Epithelial cell of proximal tubule (primary cell): Measurements from ENCODE around the gene ATP6V0B. TPM values are rescaled to one million over a fixed set of nuclear protein-coding genes. Genes with fewer than 3 reads are reported as not detected.

ENCODE experiments used
- DNase-seq: peaks from one replicate; pipeline ENCODE4 v3.0.0-alpha.2; 2011; ENCODE audit warnings: low read depth
- H3K4me3 ChIP-seq: 2 replicates; pipeline ENCODE4 v1.5.1; 2011; ENCODE audit warnings: low read depth, mild to moderate bottlenecking, low read length
- total RNA-seq: library from RNA; depleted of rRNA; stranded (reverse); fragments of >200 nt; gene quantifications from 2 replicates; pipeline ENCODE4 v1.2.3, GENCODE V29; 2015
- TF ChIP-seq, protein P1 (sequence below): conservative IDR thresholded peaks from 2 replicates; pipeline ENCODE4 v1.5.1; 2012; ENCODE audit warnings: low read depth, mild to moderate bottlenecking, low read length

Gene ATP6V0B
- total RNA-seq, 1 donor from 2014 or later: 139 TPM

- TF ChIP-seq, protein P1, sequence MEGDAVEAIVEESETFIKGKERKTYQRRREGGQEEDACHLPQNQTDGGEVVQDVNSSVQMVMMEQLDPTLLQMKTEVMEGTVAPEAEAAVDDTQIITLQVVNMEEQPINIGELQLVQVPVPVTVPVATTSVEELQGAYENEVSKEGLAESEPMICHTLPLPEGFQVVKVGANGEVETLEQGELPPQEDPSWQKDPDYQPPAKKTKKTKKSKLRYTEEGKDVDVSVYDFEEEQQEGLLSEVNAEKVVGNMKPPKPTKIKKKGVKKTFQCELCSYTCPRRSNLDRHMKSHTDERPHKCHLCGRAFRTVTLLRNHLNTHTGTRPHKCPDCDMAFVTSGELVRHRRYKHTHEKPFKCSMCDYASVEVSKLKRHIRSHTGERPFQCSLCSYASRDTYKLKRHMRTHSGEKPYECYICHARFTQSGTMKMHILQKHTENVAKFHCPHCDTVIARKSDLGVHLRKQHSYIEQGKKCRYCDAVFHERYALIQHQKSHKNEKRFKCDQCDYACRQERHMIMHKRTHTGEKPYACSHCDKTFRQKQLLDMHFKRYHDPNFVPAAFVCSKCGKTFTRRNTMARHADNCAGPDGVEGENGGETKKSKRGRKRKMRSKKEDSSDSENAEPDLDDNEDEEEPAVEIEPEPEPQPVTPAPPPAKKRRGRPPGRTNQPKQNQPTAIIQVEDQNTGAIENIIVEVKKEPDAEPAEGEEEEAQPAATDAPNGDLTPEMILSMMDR: no peak
- DNase-seq: no peak
- H3K4me3 ChIP-seq: peak overlapping the region; percentile 98
These were observed 27.5 kb upstream of the ATP6V0B start for GRCh38 chr1:43947061-43947873.

GRCh38 chr1:43947874-43948437 lies 26.8 kb upstream of the ATP6V0B start:
- peak overlapping the region; percentile 98 for H3K4me3 ChIP-seq
- no peak for DNase-seq
- TF ChIP-seq, protein P1: no peak

DNA sequence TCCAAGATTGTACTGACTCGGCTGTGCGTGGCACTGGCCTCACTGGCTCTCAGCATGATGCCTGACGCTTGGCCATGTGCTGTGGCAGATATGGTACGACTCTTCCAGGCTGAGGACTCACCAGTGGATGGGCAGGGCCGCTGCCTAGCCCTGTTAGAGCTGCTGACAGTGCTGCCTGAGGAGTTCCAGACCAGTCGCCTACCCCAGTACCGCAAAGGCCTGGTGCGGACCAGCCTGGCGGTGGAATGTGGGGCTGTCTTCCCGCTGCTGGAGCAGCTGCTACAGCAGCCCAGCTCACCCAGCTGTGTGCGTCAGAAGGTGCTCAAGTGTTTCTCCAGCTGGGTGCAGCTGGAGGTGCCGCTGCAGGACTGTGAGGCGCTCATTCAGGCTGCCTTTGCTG lies 25.1 kb upstream of the ATP6V0B start:
- TF ChIP-seq, protein P1: no peak
- DNase-seq: no peak
- H3K4me3 ChIP-seq: no peak overlapping the region

DNA sequence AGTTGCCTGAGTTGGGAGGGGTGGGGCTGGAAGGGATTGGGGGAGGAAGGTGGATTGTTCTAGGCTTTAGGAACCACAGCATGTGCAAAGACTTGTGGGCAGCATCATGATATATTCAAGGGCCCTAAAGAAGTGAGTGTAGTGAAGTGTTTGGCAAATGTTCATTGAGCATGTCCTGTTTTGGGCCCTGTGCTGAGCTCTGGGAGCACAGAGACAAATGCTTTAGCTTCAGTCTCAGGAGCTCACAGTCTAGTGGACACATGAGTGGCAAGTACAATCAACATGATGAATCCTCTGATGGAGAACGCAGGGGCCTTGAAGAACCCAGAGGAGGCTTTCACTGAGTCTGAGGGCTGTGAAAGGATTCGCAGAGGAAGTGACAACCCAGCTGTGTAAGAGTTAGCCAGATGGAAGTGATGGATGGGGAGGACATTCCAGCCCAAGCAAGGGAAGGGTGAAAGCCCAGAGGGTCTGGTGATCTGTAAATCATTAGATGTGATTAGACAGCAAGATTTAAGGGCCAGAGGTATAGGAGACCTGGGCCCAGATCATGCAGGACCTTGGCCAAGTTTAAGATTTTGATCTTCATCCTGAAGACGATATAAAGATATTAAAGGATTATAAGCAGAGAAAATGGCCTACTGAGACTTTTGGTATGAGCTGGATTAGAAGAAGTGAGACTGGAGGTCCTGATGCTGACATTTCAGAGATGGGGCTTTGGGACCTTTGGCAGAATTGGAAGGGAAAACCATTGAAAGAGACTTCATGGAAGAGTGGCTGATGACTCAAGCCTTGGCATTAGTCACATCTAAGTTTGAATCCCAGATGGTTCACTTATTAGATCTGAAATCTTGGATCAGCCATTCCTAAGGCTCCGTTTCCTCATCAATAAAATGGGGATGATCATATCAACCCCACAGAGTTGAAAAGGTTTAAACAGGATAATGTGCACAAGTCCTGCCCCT lies 23.5 kb upstream of the ATP6V0B start:
- no peak overlapping the region for H3K4me3 ChIP-seq
- peak; percentile 53 for DNase-seq
- TF ChIP-seq, protein P1: no peak

GRCh38 chr1:43952731-43953346 lies 21.9 kb upstream of the ATP6V0B start:
- TF ChIP-seq, protein P1: no peak
- no peak overlapping the region for H3K4me3 ChIP-seq
- DNase-seq: no peak

DNA sequence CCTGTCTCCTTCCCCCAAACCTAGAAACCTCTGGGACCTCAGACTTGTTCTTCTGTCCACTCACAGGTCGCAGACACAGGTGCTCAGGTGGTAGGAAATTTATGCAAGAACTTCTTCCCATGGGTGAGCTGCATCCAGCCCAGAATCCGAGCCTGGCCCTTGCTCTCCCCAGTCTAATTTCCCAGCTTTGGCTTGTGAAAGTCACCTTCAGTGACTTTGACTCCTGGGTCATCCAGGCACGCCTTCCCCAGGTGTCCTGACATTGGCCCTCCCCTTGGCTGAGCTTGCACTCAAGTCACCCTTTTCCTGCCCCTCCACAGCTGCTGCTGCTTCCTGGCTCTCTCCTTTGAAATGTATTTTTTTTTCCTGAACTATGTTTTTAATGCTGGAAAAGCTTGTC lies 21.4 kb upstream of the ATP6V0B start:
- no peak overlapping the region for H3K4me3 ChIP-seq
- TF ChIP-seq, protein P1: no peak
- DNase-seq: no peak
